GM21825 (cell line): ENCODE data around the gene C16orf96.

ENCODE experiments used
- ATAC-seq: cut with Tn5 transposase; IDR thresholded peaks from one replicate; pipeline ENCODE4 v1.9.1; 2021; ENCODE audit warnings: mild to moderate bottlenecking, moderate library complexity; ENCODE audit not compliant: unreplicated experiment

The C16orf96 gene

GRCh38 chr16:4525069-4525468, 31.1 kb upstream of the C16orf96 start:
- ATAC-seq, result no peak

- ATAC-seq, result no peak
Observed at GRCh38 chr16:4525634-4526277, 30.4 kb upstream of the C16orf96 start.

- ATAC-seq, result no peak
Observed at GRCh38 chr16:4529085-4530060, 26.8 kb upstream of the C16orf96 start.

DNA sequence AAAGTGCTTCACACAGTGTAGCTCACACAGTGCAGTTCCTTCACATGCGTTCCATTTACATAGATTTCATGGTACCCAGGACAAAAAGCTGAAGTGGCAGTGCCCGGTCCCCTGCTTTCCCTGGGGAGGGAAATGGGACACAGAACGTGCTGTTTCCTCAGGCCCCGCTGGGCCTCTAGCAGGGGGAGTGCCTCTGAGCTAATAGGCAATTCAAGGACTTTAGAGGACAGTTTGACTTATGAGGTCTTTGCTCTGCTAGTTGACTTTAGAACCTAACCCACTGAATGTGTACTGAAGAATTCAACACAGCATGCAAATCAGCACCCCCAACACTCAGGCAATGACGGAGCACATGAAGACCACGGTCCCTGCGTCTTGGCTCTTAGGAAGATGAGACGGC, 24.3 kb upstream of the C16orf96 start:
- ATAC-seq, result no peak

DNA sequence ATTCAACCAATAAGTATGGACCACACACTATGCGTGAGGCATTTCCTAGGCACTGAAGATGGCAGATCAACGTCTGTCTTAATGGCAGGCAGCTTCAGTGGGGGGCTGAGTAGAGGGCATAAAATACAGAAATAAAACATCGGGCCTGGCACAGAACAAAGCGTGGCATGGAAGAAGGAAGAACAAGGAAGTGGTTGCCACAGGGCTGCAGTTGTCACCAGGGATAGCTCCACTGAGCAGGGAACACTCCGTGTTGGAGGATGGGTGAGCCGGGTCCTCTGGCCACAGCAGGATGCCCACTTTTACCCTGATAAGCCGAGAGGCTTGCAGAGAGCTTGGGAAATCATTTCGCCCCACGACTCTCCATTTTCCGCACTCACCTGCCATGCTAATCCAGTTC, 23.9 kb upstream of the C16orf96 start:
- ATAC-seq, result no peak

DNA sequence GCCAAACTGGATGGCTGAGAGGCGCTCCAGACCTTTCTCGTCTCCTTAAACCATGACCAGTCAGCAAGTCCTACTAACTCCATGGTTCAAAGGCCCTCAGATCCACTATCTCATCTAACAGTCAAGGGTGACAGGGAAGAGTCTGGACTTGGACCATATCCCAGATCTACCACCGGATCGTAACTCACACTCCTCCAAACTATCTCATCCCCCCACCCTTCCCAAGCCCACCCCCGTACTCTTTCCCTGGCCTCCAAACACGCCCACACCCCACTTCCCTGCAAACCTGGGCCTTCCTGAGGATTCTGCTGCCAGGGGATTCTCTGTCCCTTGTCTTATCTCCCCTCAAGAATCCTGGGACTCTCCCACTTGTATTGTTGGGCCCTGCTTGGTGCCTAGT, 22.6 kb upstream of the C16orf96 start:
- ATAC-seq, result no peak

- no peak for ATAC-seq
Observed at GRCh38 chr16:4534151-4534790, 21.9 kb upstream of the C16orf96 start.

GRCh38 chr16:4535627-4536108, 20.5 kb upstream of the C16orf96 start:
- no peak for ATAC-seq

GRCh38 chr16:4536391-4537106, 19.6 kb upstream of the C16orf96 start:
- no peak for ATAC-seq

GRCh38 chr16:4537376-4538343, 18.5 kb upstream of the C16orf96 start:
- peak; percentile 4 for ATAC-seq

DNA sequence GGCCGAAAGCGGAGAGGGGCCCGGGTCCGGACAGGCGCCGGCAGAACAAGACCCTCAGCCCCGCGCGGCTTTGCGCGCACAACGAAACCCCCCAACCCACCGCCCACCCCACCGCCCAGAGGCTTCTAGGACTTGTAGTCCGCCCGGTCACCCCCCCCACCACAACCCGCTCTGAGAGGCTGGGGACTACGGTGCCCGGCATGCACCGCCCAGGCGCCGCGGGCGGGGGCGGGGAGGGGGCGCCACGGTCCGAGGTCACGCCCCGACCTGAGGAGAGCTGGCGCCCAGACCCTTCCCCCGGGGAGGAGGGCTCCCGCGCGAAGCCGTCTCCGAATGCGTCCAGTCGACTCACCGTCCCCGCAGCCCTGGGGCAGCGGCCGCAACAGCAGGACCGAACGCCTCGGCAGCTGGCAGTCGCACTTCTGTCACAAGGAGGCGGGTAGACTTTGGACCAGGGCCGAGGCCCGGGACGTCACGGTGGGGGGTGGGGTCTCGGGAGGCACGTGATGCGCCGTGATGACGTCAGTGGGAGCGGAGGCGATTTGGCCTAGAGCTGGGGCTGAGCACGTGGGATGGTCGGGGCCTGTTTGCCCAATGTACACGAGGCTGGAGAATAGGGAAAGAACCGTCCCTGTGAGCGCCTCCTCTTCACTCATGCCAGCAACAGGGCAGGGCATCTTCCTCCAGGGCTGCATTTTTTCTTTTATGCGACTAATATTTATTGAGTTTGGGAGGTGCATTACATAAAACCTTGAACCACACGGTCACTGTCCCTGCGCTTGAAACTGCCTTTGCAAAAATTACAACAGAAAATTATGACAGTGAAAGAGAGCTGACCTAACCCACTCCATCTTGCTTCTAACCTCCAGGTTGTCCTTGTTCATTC, 17.5 kb upstream of the C16orf96 start, which contains the start of gene CDIP1:
CDIP1 (minus strand) TSS at position 424 of the 886 bp plus-strand sequence. CDS start 24,643 bp downstream, outside the sequence.
- peak; percentile 76 for ATAC-seq

GRCh38 chr16:4539716-4540284, 16.3 kb upstream of the C16orf96 start:
- ATAC-seq, result no peak

GRCh38 chr16:4544473-4544872, 11.7 kb upstream of the C16orf96 start:
- no peak for ATAC-seq

DNA sequence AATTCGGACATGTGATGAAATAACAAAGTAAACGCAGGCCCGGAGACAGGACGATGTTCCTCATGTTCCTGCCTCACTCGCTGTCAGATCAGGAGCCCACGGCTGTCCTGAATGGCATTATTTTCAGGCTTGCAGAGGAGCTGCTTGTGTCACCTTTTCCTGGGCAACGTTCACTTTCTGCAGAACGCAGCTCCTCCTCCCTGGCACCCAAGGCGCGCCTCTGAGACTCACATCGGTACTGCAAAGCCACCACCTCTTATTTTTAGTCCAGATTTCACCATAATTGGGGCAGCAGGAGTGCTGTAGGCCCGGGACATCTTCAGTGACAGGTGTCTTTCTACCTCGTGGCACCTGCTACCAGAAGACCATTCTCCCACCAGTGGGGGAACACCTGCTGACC, 8.0 kb upstream of the C16orf96 start:
- ATAC-seq, result no peak

- no peak for ATAC-seq
Observed at GRCh38 chr16:4550591-4550990, 5.5 kb upstream of the C16orf96 start.

GRCh38 chr16:4552541-4552940, 3.6 kb upstream of the C16orf96 start:
- no peak for ATAC-seq

DNA sequence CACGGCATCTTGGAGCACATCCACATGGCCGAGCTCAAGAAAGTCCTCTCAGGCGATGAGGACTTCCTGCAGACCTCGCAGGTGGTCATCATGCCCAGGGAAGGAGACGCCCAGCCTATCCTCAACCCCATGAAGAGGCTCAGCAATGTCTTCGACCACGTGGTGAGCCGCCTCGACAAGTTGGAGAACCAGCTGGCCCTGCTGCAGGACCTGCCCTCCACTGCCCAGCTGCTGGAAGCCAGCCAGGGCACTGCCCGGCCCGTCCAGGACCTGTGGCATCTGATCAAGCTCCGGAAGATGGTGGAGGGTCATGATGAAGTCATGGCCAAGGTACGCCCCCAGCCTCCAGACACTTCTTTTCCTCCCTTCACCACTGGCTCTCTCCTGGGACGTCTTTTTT, 440 bp downstream of the C16orf96 start:
- no peak for ATAC-seq

DNA sequence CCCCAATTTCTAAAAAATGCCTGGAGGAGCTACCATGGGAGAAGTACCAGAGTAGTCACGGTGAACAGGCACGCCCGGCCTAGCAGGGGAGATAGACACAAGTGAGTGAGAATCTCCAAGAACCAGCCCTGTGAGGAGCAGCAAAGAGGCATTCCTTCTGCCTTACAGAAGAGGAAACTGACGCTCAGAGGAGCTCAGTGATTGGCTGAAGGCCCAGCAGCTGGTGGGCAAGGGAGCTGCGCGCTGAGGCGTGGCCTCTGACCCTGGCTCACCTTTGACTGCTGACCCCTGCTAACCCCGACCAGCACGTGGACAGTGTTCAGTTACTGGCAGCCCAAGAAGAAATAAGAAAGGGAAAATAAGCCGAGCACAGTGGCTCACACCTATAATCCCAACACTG, 1.8 kb downstream of the C16orf96 start:
- no peak for ATAC-seq
